ENCODE results near the gene SAP25.

SAP25 gene

GRCh38 chr7:100591596-100591995, 17.9 kb upstream of the SAP25 start:
- DNase-seq = no peak

GRCh38 chr7:100590077-100590737, 16.5 kb upstream of the SAP25 start:
- DNase-seq = no peak

DNA sequence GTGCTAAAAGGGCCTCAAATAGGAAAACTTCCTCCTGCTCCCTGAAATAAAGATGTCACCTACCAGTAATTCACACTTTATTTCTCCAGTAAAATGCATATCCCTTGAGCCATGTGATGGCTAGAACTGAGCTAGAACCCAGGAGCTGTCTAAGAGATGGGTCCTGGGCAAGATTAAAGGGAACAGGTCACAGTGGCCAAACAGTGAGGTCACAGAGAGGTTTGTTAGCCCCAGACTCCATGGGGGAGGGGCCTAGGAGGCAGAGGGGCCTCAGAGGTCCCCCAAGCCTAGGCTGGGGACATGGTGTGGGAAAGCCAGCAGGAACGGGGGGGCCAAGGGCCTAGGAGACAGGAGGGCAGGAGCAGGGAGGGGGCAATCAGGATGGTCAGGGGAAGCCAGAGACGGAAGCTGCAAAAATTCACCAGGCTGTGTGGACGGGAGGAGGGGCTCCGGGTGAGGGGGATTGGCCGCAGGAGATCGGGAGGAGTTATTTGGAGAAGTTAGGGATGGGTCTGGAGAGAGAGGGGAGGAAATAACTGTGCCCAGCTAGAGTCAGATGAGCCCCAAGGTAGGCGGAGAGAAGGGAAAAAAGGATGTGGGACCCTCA, 15.7 kb upstream of the SAP25 start:
- DNase-seq = no peak

GRCh38 chr7:100588438-100588837, 14.7 kb upstream of the SAP25 start:
- DNase-seq = no peak

- peak; percentile 99 for DNase-seq
These were observed 12.7 kb upstream of the SAP25 start, which contains the start of gene FBXO24 for GRCh38 chr7:100586266-100587025. FBXO24 (plus strand) TSS chr7:100586328; CDS start chr7:100586626, 298 bp downstream.

GRCh38 chr7:100585511-100586265, 12.0 kb upstream of the SAP25 start, which contains the start of gene LRCH4:
LRCH4 (minus strand) TSS chr7:100586129; CDS start chr7:100586100, 29 bp downstream.
- DNase-seq = no peak

GRCh38 chr7:100584683-100585510, 11.2 kb upstream of the SAP25 start:
- no peak for DNase-seq

- DNase-seq = no peak
These were observed 10.5 kb upstream of the SAP25 start for GRCh38 chr7:100584054-100584682.

GRCh38 chr7:100583132-100584053, 9.7 kb upstream of the SAP25 start:
- no peak for DNase-seq

DNA sequence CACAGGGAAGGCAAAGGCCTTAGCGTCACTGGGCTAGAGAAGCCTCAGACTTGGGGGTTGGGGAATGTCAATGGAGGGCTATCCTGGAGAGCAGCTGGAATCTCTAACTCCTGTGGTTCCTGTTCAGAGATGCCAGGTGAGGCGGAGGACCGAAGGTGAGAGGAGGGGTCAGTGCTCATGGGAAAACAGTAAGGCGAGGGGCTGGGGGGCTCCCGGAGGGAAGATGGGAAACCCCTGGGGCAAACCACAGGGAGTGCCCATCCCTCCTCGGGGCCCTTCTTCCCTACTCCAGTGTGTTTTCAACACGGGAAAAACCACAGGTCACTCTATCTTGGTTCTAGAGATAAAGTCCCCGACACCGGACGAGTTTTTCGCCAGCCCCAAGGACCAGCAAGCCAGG, 8.9 kb upstream of the SAP25 start:
- DNase-seq = no peak

- no peak for DNase-seq
These were observed 8.4 kb upstream of the SAP25 start for GRCh38 chr7:100582041-100582579.

DNA sequence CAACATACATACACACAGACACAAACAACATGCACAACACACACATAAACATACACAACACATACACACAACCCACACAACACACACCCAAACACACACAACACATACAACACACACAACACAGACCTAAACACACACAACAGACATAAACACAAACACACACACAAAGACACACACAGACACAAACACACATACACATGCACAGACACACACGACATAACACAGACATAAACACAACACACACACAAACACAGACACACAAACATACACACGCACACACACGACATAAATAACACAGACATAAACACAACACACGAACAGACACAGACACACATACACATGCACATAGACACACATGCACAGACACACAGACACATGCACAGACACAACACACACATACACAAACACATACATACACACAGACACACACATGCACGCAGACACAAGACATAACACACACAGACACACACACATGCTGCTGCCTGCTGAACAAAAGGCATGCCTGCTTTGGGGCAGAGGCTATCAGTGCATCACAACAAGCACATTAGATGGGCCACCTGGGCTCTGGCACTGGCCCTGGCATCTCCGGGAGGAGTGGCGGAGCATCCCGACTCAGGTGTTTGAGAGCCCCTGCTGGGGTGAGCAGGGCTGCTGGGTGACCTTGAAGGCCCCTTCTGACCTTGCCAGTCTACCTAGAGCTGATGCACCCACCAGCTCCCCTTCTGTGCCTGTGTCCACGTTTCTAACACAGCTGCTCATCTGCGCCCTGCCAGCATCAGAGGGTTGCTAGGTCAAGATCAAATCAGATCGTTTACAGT, 7.0 kb upstream of the SAP25 start:
- no peak for DNase-seq

DNA sequence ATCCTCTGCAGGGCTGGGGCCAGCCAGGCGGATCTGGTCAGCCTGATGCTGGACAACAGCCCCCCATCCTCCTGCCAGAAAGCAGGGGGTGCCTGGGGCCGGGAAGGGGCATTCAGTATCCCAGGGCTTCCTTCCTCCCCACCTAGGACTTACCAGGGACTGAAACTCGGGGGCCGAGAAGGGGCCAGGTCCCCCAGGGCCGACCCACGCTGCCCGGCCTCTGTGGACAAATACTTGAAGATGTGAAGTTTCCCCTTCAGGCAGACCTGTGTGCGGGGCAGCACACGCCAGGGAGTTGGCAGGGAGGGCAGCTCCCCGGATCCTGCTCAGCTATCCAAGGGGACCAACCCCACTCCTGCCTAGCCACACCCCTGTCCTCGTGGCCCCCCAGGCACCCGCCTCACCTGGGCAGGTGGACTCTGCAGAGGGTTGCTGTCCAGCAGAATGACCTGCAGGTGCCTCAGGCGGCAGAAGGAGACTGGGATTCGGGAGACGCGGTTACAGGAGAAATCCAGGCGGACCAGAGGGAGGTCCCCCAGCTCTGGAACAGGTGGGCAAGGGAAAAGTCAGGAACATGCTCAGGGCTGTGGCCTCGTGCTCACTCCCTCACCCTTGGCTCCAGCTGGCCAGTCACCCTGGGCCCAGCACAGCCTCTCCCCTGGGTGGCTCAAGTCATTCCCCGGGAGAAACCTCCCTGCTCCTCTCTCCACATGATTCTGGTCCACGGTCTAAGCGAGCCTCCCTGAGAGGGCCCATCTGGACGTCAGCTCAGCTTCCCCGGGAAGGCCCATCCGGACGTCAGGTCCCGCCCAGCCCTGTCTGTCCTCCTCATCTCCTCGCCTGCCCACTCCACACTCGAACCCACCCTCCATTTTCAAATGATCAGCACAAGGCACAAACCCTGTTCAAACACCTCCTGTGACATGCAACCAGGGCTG, 4.8 kb upstream of the SAP25 start:
- DNase-seq = no peak

DNA sequence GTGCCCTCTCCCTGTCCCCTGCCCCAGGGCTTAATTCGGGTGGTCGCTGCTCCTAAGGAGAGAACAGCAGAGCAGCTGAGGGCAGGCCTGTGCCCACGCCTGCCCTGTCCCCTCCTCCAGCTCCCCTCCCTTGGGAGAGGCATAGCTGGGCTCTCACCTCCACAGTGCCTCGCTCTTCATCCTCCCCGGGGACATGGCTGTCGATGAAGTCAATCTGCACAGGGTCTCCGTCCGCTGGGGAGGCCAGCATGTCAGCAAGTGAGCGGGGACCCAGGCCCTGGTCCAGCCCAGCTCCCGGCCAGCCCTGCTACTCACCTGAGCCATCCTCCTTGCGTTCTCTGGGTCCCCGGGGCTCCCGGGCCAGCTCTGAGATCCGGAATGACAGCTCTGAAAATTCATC, 3.8 kb upstream of the SAP25 start:
- DNase-seq = no peak

DNA sequence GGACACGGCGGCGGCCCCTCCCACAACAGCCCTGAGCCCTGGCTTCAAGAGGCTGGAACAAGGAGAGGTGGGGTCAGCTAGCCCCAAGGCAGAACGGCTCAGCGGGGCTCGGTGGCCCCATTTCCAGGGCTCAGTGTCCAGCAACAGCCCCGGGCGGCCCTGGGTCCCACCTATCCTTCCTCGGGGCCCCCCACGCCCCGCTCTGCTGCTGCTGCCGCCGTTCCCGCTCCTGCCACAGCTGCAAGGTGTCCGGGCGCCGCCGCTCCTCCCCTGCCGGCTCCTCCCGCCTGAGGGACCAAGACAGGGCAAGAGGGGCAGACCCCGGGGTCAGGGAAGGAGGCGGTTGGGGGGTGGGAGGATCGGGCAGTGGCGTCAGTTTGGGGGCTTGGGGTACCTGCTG, 3.4 kb upstream of the SAP25 start:
- no peak for DNase-seq

DNA sequence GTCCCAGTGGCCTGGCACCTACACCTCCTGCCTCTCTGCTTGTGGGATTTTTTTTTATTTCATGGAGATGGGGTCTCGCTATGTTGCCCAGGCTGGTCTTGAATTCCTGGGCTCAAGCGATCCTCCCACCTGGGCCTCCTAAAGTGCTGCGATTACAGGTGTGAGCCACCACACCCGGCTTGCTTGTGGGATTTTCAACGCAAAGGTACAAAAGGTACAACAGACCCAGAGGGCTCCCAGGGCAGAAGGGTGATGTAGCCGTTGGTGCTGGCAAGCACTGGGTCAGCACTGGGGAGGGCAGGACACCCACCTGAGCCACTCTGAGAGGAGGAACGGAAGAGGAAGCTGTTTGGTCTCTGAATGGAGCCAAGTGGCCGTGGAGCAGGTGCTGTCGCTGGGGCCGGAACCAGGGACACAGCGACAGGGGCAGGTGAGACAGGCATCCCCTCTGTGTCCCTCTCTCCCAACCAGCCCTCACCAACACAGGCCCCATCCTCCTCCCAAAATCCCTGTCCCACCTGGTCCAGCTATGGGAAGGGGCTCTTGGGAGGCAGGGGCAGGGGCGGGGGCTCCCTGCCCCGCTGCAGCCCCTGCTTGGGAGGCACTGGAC, 2.8 kb upstream of the SAP25 start:
- DNase-seq = no peak

GRCh38 chr7:100575746-100576383, 2.2 kb upstream of the SAP25 start:
- DNase-seq = no peak
